Body of pancreas (tissue), 4 donors: ENCODE data around the gene PTPRCAP. TPM values are rescaled to one million over a fixed set of nuclear protein-coding genes. Genes with fewer than 3 reads are reported as not detected.

Experiments
- ATAC-seq: fragments of 150-250 bp; one replicate; pipeline ENCODE4 v1.9.1; 2016
- DNase-seq, 4 donors: peaks; one replicate each; pipeline ENCODE4 v3.0.0-alpha.2; 2019
- H3K27ac ChIP-seq, 4 donors: fragments of 200-600 bp; sonication (generic); 1 replicate in 3 of 4; 2 replicates in 1 of 4; pipeline versions ENCODE4 v1.5.1 to v1.6.1; 2016 to 2019; ENCODE audit warnings: mild to moderate bottlenecking in 1 of 4, mixed read lengths in 1 of 4, moderate library complexity in 1 of 4
- H3K27me3 ChIP-seq, 2 donors: fragments of 200-600 bp; sonication (generic); one replicate each; pipeline ENCODE4 v1.6.0; 2016; ENCODE audit warnings: mild to moderate bottlenecking in 1 of 2
- H3K36me3 ChIP-seq, 2 donors: fragments of 200-600 bp; sonication (generic); replicated peaks in 1 of 2; 2 replicates each; pipeline ENCODE4 v1.5.1; 2016; ENCODE audit warnings: low read depth in 2 of 2; ENCODE audit not compliant: insufficient read depth in 1 of 2
- H3K4me1 ChIP-seq: fragments of 200-600 bp; sonication (generic); one replicate; pipeline ENCODE4 v1.6.0; 2016
- H3K4me3 ChIP-seq, 2 donors: fragments of 200-600 bp; sonication (generic); 1 replicate in 1 of 2; 2 replicates in 1 of 2; pipeline ENCODE4 v1.5.1; 2016 to 2019
- H3K9me3 ChIP-seq, 3 donors: fragments of 200-600 bp; sonication (generic); 1 replicate in 2 of 3; 2 replicates in 1 of 3; pipeline ENCODE4 v1.5.1; 2016
- CTCF ChIP-seq, 7 experiments: fragments of 450-650 bp in 4 of 7; fragments of 200-600 bp in 3 of 7; sonication (generic) in 3 of 7; IDR thresholded peaks; one replicate each; pipeline ENCODE4 v1.5.1; 2016 to 2019; ENCODE audit warnings: antibody characterized with exemption in 7 of 7
- POLR2A ChIP-seq, 3 donors: fragments of 450-650 bp; IDR thresholded peaks; one replicate each; pipeline ENCODE4 v1.6.1; 2016; ENCODE audit warnings: antibody characterized with exemption in 3 of 3, mild to moderate bottlenecking in 2 of 3
- WGBS, 2 donors: methylation state at CpG; one replicate each; pipeline ENCODE4 v1.1.5; 2017; 5-methylcytosine and 5-hydroxymethylcytosine counted together
- intact Hi-C: fragments of 100-400 bp; cut with DNase I; formaldehyde crosslinking; loops from one replicate; pipeline ENCODE4 v1.15.1; 2023
- total RNA-seq, 2 donors: library from RNA; depleted of rRNA; stranded (reverse); fragments of >200 nt; gene quantifications; one replicate each; pipeline ENCODE4 v1.1.0, GENCODE V29; 2016

The PTPRCAP gene
- total RNA-seq, 2 donors from 2014 or later, result 6.0 to 6.9 TPM

- Histone ChIP-seq H3K27me3 (no peaks in the 10 kb centered on the region), H3K4me1 (peaks cover 2% of the 10 kb centered on the region), H3K27ac (no peak overlapping the region), H3K36me3 (peaks cover 0 to 4% of the 10 kb centered on the region in 2 donors), H3K9me3 (no peaks in the 10 kb centered on the region), H3K4me3 (no peak overlapping the region)
- no peak for TF ChIP-seq POLR2A (IDR thresholded peaks at IDR 0.05)
- TF ChIP-seq CTCF (IDR thresholded peaks at IDR 0.05), result no peak
- intact Hi-C loops, result no loop called here
- 83 to 84% methylated on average over 15 to 26 of the region's 26 CpGs for WGBS, 2 donors
- ATAC-seq (no peak), DNase-seq (no peak)
Observed at GRCh38 chr11:67435031-67435726, 2.3 kb downstream of the PTPRCAP start.

GRCh38 chr11:67434395-67434881, 3.0 kb downstream of the PTPRCAP start:
- Histone ChIP-seq H3K36me3 (peaks cover 0 to 4% of the 10 kb centered on the region in 2 donors), H3K9me3 (no peaks in the 10 kb centered on the region), H3K4me1 (peaks cover 9% of the 10 kb centered on the region), H3K27ac (no peak overlapping the region), H3K27me3 (no peaks in the 10 kb centered on the region), H3K4me3 (no peak overlapping the region)
- ATAC-seq, result no peak
- WGBS, 2 donors, result 74 to 92% methylated on average over 6 to 20 of the region's 23 CpGs
- TF ChIP-seq POLR2A (IDR thresholded peaks at IDR 0.05), result no peak
- no peak for TF ChIP-seq CTCF (IDR thresholded peaks at IDR 0.05)
- intact Hi-C loops, result no loop called here
- DNase-seq, result no peak

GRCh38 chr11:67433536-67434394, 3.7 kb downstream of the PTPRCAP start:
- no peaks in the 10 kb centered on the region for H3K27me3 ChIP-seq
- no peak overlapping the region for H3K27ac ChIP-seq
- H3K4me1 ChIP-seq, result peaks cover 15% of the 10 kb centered on the region
- H3K36me3 ChIP-seq, result peaks cover 0 to 4% of the 10 kb centered on the region in 2 donors
- DNase-seq (peak in 1 of 4 donors; percentile 14), ATAC-seq (no peak)
- TF ChIP-seq POLR2A (IDR thresholded peaks at IDR 0.05) (no peak), CTCF (IDR thresholded peaks at IDR 0.05) (no peak)
- WGBS, 2 donors, result 85 to 98% methylated on average over 8 to 21 of the region's 22 CpGs
- no peaks in the 10 kb centered on the region for H3K9me3 ChIP-seq
- no peak overlapping the region for H3K4me3 ChIP-seq
- intact Hi-C loops, result no loop called here

- Histone ChIP-seq H3K27me3 (no peaks in the 10 kb centered on the region), H3K4me3 (no peak overlapping the region), H3K4me1 (peaks cover 15% of the 10 kb centered on the region), H3K9me3 (no peaks in the 10 kb centered on the region), H3K36me3 (peaks cover 0 to 4% of the 10 kb centered on the region in 2 donors), H3K27ac (no peak overlapping the region)
- ATAC-seq, result no peak
- no peak for DNase-seq
- TF ChIP-seq POLR2A (IDR thresholded peaks at IDR 0.05) (no peak), CTCF (IDR thresholded peaks at IDR 0.05) (no peak)
- WGBS, 2 donors, result 88 to 90% methylated on average over 11 to 22 of the region's 22 CpGs
- intact Hi-C loops, result no loop called here
Observed at GRCh38 chr11:67432655-67433349, 4.7 kb downstream of the PTPRCAP start.
